NCI-H2196 (cell line): ENCODE data around the gene TNFSF18.
"Not testable (repeated sequence)": the region's sequence is repeated elsewhere in the genome, so short reads cannot be mapped to it uniquely, and the experiment has no call there.

Experiments
- DNase-seq: peaks from one replicate; lab custom pipeline; 2025; ENCODE audit not compliant: unreplicated experiment; lab: John Stamatoyannopoulos, UW

TNFSF18 gene

DNA sequence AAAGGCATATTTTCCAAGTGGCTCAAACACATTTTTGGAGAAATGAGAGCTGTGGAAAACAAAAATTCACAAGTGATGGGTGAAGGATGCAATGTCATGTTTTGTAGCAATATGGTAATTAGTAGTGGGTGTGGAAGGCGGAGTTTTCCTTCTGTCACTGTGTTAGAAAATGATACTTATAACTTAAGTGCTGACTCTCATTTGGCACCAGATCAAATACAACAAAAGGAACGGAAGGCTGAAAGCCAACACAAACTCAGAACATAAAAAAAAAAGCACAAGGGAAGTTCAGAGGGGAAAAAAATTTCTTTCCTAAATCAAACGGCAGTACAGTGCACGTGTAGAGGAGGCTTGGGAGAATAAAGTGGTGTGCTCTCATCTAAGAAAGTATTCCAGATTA is at the start of gene TNFSF18:
Gene TNFSF18, minus strand, starts transcription at position 77 of the 400 bp plus-strand sequence. Its CDS starts 45 bp downstream, at position 32.
- no peak for DNase-seq

- no peak for DNase-seq
These were observed 48.4 kb upstream of the TNFSF18 start for GRCh38 chr1:173099166-173099565.

DNA sequence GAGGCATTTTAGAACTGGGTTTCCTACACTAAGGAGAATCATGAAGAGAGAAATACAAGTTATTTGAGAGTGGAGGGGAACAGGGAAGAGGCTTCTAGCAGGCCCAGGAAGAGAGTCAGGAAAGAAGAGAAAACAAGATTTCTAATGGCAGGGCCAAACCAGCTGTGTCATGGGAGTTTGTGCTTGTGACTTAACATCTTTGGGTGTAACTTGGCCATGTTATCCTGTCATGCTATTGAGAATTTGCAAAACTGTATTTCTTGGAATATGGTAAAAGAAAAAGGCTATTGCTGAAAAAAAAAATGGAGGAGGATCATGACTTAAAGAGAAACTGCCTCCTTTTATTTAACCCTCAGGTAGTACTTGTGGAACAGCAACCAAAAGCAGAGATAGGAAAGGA is 47.4 kb upstream of the TNFSF18 start:
- no peak for DNase-seq

GRCh38 chr1:173097001-173097400 is 46.3 kb upstream of the TNFSF18 start:
- no peak for DNase-seq

- no peak for DNase-seq
These were observed 44.9 kb upstream of the TNFSF18 start for GRCh38 chr1:173095632-173096031.

GRCh38 chr1:173094541-173094940 is 43.8 kb upstream of the TNFSF18 start:
- DNase-seq = no peak

DNA sequence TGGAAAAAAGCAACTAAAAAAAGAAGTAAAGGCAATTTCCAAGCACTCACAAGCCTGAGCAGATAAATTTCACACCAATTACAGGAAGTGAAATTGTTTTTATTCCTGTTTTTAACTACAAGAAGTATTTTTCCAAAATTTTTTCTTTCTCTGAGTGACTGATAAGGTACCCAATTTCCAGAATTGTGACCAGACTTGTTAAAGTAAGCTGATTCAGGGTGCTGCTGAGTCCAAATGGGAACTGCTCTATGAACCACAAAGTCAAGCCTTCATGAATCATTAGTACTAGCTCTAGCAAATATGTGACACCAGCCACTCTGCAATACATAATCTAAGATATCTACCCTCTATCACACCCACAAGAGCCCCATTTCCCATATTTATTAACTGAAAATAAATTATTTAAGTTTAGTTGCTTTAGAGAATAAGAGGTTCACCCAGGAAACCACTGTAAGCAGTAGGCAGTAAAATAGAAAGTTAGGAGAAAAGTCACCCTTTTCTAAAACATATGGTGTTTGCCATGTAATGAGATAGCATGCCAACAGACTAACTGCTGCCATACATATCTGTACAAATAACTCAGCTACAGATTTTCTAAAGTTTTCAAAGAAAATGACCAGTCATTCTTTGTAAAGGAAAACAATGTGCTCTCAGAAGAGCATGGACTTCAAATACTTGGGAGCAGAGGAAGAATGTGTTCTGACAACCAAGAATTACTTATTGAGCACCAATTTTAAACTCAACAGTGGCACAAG is 43.1 kb upstream of the TNFSF18 start:
- DNase-seq = no peak

DNA sequence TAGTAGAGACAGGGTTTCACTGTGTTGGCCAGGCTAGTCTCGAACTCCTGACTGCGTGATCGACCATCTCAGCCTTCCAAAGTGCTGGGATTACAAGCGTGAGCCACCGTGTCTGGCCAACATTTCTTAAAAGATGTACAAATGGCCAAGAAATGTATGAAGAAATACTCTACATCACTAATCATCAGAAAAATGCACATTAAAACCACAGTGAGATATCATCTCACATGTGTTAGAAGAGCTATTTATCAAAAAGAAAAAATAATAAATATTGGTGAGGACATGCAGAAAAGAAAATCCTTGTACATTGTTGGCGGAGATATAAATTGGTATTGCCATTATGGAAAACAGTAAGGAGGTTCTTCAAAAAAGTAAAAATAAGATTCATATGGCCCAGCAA is 33.6 kb upstream of the TNFSF18 start:
- no peak for DNase-seq

GRCh38 chr1:173082913-173083312 is 32.2 kb upstream of the TNFSF18 start:
- DNase-seq = no peak

DNA sequence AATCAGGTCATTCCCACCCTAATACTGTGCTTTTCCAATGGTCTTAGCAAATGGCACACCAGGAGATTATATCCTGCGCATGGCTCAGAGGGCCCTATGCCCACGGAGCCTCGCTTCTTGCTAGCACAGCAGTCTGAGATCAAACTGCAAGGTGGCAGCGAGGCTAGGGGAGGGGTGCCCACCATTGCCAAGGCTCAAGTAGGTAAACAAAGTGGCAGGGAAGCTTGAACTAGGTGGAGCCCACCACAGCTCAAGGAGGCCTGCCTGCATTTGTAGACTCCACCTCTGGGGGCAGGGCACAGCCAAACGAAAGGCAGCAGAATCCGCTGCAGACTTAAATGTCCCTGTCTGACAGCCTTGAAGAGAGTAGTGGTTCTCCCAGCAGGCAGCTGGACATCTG is 23.5 kb upstream of the TNFSF18 start:
- not testable (repeated sequence) for DNase-seq

DNA sequence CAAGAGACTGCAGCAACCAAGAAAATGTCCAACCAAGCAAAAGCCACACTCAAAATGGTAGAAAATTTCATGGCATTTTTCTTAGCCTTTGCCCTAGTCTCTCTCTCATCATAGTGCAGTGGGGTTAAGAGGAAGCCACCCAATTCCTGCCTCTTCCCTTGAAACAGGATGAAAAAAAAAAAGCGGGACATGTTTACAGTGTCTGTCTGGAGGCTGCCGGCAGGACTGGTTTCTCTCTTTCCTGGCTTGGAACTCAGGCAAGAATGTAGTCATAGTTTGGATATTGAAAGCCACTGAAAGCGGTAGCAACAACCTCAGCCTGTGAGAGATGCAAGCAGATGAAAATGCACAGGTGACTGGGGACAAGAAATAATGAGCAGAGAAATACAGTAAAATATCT is 13.3 kb upstream of the TNFSF18 start:
- DNase-seq = no peak

DNA sequence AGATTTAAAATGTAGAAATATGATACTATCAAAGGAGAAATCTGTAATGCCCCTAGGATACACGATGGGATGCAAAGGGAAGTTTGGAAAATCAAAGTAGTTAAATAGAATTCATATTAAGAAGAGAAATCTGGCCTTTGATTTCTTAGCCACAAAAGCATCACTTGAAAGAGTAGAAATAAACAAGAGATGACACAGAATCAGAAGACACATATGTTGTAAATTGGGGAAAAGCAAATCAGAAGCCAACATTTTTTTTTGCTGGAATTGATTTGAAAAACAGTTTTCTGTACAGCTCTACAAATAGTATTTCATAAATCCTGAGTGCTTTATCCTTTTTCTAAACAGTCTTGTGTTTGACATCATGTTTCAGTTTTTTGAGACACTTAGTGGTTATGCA is 12.4 kb upstream of the TNFSF18 start:
- DNase-seq = no peak

- no peak for DNase-seq
These were observed 11.6 kb upstream of the TNFSF18 start for GRCh38 chr1:173062150-173062938.

- no peak for DNase-seq
These were observed 7.8 kb upstream of the TNFSF18 start for GRCh38 chr1:173058556-173058955.

DNA sequence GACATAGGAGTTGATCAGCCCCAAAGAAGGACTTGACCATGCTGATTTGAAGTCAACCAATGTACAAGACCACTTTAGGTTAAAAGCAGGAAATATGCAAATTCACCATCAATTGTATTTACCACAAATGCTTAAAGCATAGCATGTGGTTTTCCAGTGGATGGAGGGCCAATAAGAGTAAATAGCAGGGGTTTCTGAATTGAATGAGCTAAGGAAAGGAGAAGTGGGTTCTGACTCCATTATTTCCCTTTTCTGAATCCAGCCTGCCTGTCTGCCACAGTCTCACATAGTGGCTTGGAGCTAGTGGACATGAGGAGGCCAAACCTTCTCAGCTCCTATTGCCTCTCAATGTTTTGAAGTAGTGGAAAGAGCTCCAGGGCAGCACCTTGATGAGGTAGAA is 7.2 kb upstream of the TNFSF18 start:
- DNase-seq = no peak

DNA sequence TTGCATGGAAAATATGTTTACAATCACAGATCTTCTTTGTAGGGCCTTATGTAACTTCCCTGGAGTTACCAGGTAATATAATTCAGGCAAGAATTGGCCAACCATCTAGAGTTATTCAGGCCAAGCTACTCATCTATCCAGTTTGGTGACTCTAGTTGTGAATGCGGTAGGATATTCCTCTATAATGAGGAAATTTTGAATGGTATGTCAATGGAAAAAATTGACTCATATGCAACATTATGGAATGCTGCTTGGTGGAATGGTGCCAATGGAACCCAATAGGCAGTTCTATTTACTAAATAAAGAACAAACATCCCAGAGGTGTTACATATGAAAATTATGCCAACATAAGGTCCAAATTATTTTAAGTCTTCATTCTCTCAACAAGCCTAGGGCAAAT is 5.6 kb upstream of the TNFSF18 start:
- no peak for DNase-seq

GRCh38 chr1:173052681-173053196 is 2.0 kb upstream of the TNFSF18 start:
- DNase-seq = no peak

- no peak for DNase-seq
These were observed 1.5 kb downstream of the TNFSF18 start for GRCh38 chr1:173049322-173049633.

GRCh38 chr1:173048621-173049321 is 2.0 kb downstream of the TNFSF18 start:
- no peak for DNase-seq

- DNase-seq = no peak
These were observed 6.1 kb downstream of the TNFSF18 start for GRCh38 chr1:173044656-173045055.

DNA sequence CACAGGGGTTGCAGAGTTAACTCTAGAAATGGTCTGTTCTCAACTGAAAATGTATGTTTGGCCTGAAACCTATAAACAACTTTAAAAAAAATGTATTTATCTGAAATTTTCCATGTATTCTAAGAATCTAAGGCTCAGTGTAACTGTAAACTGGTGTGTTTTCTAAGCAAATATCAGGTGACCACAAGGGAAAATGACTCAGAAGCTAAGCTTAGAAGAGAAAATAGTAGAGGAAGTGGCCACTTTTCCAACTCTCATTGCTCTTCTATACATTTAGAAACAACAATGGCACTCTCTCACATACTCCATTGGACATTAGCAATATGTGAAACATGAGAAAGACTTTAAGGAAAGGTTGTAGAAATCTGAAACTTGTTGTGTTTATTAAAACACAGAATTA is 7.5 kb downstream of the TNFSF18 start:
- no peak for DNase-seq

DNA sequence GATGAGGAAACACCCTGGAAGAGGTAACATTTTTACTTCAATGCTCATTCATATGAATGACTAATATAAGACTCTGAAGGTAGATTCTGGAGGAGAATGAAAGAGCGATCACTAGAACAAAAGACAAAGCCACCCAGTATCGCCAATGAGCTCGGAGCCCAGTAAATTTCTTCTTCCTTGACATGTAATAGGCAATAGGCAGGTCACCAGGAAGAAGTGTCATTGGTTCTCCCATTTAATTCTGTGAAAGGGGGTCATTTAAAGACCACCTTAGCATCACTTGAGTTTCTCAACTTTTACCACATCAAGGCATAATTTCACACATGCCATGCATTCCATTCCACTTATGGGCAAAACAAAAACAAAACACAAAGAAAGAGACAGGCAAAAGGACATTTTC is 7.9 kb downstream of the TNFSF18 start:
- no peak for DNase-seq
